PFSK-1 (cell line): ENCODE data around the gene ZNF836.

Source experiments
- FOXP2 ChIP-seq: optimal IDR thresholded peaks from 2 replicates; pipeline ENCODE3; 2011; ENCODE audit warnings: borderline replicate concordance, control low read depth, inconsistent platforms; ENCODE audit not compliant: insufficient read depth; ENCODE audit errors: extremely low read length, extremely low read depth
- POLR2AphosphoS5 ChIP-seq: IDR thresholded peaks from 2 replicates; pipeline ENCODE4 v1.6.1; 2012; ENCODE audit warnings: low read depth, mild to moderate bottlenecking, control low read depth, low read length, moderate library complexity
- REST ChIP-seq, 2 experiments: IDR thresholded peaks; 2 replicates each; pipeline versions ENCODE4 v1.6.1 to v1.8.0; 2011 to 2012; ENCODE audit warnings: low read depth in 2 of 2, low read length in 2 of 2, control low read depth in 1 of 2, inconsistent platforms in 1 of 2, mild to moderate bottlenecking in 1 of 2, moderate library complexity in 1 of 2; ENCODE audit not compliant: insufficient read depth in 1 of 2
- SIN3A ChIP-seq: IDR thresholded peaks from 2 replicates; pipeline ENCODE4 v1.6.1; 2012; ENCODE audit warnings: mild to moderate bottlenecking, low read length, moderate library complexity, borderline replicate concordance; ENCODE audit not compliant: insufficient read depth
- TAF1 ChIP-seq: IDR thresholded peaks from 2 replicates; pipeline ENCODE4 v1.6.1; 2012; ENCODE audit warnings: low read length, control low read depth, borderline replicate concordance; ENCODE audit not compliant: insufficient read depth

Gene ZNF836

GRCh38 chr19:52198678-52199077, 27.3 kb upstream of the ZNF836 start:
- TF ChIP-seq SIN3A: no peak
- no peak for TF ChIP-seq TAF1

DNA sequence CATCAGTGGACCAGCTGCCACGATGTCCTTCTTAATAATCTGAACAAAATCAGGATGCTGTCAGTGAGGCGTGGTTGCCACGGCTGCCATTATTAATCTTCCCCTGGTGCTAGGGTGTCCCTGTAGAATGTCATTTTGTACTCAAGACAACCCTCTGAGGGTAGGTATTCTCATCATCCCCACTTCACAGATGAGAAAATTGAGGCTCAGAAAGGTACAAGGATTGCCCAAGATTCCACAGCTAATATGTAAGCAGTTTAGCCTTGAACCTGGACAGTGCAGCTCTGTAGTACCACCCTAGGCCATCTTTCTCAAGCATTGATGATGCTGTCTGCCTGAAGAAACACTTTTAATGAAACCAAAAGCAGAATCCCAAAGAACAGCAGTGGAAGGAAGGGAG, 26.5 kb upstream of the ZNF836 start:
- TF ChIP-seq SIN3A: no peak

DNA sequence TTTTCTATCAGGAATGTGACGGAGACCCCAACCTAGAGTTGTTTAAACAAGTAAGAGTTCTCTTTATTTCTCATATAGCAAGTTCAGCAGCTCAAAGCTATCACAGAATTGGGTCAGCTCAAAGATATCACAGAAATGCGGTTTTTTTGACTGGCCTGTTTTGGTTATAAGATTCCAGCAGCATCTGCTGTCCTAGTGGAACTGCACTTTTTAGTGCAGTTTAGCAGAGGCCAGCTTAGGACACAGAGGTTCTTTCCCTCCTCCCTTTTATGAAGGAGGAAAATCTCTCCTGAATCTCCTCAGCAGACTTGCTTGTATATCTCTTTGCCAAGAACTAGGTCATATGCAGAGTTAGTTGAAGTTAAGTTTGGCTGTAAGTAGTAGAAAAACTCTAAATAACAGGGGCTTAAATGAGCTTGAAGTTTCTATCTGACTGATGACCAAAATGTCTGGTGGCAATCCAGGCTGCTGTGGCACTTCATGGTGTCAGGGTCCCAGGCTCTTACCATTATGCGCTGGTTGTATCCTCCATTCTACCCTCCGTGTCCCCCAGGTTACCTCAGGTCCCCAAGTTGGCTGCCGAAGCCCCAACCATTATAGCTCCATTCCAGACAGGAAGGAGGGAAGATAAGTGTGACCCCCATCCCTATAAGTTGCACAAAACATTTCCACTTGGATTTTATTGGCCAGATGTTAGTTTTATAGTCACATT, 25.0 kb upstream of the ZNF836 start:
- no peak for TF ChIP-seq POLR2AphosphoS5
- TF ChIP-seq REST (IDR thresholded peaks at IDR 0.05; ENCODE audit: insufficient read depth in 1 of 2, low read depth in 2 of 2, low read length in 2 of 2): no peak
- no peak for TF ChIP-seq FOXP2

- no peak for TF ChIP-seq SIN3A
Observed at GRCh38 chr19:52191951-52192350, 20.5 kb upstream of the ZNF836 start.

- TF ChIP-seq POLR2AphosphoS5 (no peak), SIN3A (no peak), FOXP2 (no peak), REST (IDR thresholded peaks at IDR 0.05; ENCODE audit: insufficient read depth in 1 of 2, low read depth in 2 of 2, low read length in 2 of 2) (no peak), TAF1 (no peak)
Observed at GRCh38 chr19:52191389-52191788, 20.0 kb upstream of the ZNF836 start.

DNA sequence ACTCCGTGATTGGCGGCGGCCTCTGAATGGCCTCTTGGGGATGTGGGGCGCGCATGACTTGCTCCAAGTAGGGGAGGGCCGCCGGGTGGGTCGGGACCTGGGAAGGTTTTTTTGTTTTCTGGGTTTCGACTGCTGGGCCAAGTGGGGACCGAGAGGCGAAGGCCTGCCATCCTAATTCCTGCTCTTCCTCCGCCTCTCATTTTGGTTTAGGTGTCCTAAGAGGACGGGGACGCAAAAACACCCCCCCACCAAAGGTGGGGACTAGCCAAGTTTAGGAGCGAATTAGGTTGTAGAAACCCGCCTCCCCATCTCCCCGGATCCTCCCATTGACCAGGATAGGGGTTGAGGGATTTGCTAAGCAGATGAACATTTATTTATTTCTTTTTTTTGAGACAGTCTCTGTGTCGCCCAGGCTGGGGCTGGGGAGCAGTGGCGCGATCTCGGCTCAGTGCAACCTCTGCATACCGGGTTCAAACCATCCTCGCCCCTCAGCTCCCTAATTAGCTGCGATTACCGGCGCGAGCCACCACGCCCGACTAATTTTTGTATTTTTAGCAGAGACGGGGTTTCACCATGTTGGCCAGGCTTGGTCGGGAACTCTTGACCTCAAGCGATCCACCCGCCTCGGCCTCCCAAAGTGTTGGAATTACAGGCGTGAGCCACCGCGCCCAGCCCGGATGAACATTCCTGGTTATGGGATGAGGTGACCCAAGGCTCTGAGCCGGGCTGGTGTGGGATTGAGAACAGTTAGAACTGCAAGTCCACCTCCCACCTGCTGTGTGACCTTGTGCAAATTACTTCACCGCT, 19.3 kb upstream of the ZNF836 start:
- TF ChIP-seq FOXP2: no peak
- 0 out of 2 replicates have a peak, but pooled peaks have one; percentile 12 for TF ChIP-seq TAF1

GRCh38 chr19:52189735-52190486, 18.5 kb upstream of the ZNF836 start, which contains the start of gene PPP2R1A:
Gene PPP2R1A, plus strand, starts transcription at chr19:52190052. Its CDS starts 45 bp downstream, at chr19:52190097.
- TF ChIP-seq FOXP2: peak; percentile 56
- no peak for TF ChIP-seq SIN3A
- peak; percentile 78 for TF ChIP-seq POLR2AphosphoS5

DNA sequence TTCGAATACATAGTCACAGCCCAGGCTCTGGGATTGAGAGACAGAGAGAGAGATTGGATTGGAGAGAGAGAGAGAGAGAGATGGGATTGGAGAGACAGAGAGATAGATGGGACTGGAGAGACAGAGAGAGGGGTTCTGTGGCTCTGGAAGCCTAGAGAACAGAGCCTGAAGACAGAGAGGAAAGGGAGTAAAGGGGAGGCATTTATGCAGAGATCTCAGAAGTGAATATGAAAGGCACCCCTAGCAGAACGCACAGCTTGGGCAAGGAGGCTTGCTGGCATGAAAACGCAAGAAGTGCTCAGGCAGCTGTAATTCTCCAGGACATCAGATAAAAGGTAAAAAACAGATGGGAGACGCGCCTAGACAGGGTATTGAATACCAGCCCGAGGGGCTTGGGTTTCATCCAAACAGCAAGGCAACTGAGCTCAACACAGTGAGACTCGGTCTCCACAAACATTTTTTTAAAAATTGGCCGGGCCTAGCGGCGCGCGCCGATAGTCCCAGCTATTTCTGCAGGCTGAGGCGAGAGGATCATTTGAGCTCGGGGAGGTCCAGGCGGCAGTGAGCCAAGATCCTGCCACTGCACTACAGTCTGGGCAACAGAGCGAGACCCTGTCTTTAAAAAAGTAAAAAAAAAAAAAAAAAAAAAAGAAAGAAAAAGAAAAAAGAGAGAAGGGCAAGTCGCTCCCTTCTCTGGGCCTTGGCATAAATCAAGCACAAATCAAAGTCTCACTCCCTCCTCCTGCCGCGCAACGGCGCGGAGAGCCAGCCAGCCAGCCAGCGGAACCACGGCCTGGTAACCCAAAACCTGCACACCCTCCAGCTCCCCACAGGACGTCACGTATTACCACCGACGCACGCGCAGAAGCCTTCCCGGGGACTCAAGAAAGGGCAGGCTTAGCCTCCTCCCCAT, 17.7 kb upstream of the ZNF836 start:
- TF ChIP-seq FOXP2: no peak
- TF ChIP-seq SIN3A: peak; percentile 65; the same call in 1 of the 2 replicates
- TF ChIP-seq REST (IDR thresholded peaks at IDR 0.05; ENCODE audit: insufficient read depth in 1 of 2, low read depth in 2 of 2, low read length in 2 of 2): no peak
- peak; percentile 94 for TF ChIP-seq TAF1
- peak; percentile 72; the same call in 1 of the 2 replicates for TF ChIP-seq POLR2AphosphoS5
